GM21529 (cell line): ENCODE results near the gene GCSAM.

ENCODE experiments used
- ATAC-seq: cut with Tn5 transposase; IDR thresholded peaks from one replicate; pipeline ENCODE4 v1.9.1; 2021; ENCODE audit not compliant: unreplicated experiment

GCSAM gene, protein sequence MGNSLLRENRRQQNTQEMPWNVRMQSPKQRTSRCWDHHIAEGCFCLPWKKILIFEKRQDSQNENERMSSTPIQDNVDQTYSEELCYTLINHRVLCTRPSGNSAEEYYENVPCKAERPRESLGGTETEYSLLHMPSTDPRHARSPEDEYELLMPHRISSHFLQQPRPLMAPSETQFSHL

DNA sequence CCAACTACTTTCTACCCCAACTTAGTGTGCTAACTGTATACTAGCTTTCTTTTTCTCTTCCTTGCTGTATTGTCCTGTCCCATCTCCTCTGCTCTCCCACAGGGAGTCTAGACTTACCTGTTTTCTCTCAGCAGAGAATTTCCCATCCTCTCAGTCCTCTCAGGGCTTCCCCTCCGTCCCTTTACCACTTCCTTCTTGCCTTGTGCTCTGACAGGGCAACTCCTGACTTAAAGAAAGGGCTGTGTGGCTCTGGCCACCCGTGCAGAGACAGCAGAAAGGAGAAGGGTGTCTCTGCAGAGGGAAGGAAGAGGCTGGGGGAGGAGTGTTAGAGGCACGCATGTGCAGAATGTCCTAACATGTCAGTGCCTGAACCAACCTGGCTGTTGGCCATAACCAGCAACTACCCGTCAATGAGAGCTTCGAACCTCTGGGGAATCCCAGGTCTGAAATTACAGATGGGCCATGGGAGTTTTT is at the start of gene GCSAM:
GCSAM (minus strand) TSS at position 274 of the 474 bp plus-strand sequence; CDS start at position 146, 128 bp downstream.
- peak; percentile 73 for ATAC-seq

DNA sequence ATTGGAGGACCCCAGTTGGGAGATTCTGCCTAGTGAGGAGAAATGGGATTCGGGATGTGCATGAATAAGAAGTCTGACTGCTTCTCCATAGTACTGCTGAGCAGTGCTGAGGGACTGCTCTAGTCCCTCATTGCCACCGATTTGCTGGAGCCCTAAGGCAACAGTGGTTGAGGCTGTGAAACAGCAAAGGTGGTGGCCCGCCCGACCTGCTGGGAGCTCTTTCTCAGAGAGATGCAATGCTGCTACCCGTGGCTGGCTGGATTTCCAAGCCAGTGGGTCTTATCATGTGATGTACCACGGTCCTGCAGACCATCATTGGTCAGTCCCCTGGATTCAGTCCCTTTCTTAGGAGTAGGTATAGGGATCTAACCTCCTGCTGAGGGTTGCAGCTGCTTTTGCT is 42.6 kb upstream of the GCSAM start:
- ATAC-seq = no peak

DNA sequence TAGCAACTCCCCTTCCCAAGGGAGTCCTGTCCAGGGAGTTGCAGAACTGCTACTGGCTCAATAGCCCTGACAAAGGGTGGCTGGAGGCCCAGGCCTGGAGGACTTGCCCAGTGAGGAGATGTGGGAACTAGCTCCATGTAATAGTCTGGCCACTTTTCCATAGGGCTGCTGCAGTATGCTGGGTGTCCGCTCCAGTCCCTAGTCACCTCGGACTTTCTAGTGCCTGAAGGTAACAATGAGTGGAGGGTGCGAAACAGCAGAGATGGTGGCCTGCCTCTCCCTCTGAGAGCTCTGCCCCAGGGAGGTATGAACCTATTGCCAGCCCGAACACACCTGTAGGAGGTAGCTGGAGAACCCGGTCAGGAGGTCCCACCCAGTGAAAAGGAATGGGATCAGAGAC is 42.0 kb upstream of the GCSAM start:
- no peak for ATAC-seq

DNA sequence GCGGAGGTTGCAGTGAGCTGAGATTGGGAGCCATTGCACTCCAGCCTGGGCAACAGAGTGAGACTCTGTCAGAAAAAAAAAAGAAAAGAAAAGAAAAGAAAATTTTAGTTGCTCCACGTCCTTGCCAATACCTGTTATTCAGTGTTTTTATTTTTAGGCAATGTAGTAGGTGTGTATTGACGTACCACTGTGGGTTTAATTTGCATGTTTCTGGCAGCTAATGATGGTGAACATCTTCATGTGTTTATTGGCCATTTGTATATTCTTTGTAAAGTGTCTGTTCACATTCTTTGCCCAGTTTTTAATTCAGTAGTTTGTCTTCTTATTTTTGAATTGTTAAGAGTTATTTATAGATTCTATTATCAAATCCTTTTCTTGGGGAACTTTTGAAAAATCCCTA is 38.1 kb upstream of the GCSAM start:
- no peak for ATAC-seq

DNA sequence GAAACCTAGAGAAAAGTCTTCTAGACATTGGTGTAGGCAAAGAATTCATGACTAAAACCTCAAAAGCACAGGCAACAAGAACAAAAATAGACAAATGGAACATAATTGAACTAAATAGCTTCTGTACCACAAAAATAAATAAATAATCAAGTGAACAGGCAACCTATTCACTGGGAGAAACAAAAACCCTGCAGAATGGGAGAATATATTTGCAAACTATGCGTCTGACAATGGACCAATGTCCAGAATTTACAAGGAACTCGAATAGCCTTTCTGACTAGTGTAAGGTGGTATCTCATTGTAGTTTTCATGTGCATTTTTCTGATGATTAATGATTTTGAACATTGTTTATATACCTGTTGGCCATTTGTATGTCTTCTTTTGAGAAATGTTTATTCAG is 37.0 kb upstream of the GCSAM start:
- ATAC-seq = no peak

DNA sequence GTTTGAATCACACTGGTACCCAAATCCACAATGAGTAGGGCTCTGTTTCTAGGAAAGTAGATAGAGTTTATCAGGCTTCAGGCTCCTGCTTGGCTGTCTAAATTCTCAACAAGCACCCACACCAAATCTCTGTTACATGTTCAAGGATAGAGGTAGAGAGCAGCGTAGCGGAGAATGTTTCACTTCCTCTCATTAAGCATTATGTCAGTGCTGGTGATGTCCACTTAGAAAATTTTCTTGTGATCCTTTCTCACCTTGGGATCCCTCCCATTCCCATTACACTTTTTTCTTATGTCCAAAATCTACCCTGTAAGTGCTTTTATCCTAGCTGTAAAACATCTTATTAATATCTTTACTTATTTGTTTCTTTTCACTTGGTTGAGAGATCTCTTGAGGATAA is 34.7 kb upstream of the GCSAM start:
- ATAC-seq = peak; percentile 93

DNA sequence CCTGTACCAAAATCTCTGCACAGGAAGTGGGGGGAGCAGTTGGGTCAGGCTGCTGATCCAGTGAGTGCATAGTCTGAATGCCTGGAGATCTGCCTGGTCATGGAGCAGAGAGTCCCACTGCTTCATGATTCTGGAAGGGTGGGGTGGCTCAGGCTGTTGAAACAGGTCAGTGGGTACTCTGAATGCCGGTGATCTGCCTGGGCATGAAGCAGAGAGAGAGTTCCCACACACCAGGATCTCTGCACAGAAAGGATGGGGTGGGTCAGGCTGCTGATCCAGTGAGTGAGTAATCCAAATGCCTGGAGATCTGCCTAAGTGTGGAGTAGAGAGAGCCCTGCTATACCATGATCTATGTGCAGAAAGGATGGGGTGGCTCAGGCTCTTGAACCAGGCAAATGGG is 16.1 kb upstream of the GCSAM start:
- ATAC-seq = no peak

DNA sequence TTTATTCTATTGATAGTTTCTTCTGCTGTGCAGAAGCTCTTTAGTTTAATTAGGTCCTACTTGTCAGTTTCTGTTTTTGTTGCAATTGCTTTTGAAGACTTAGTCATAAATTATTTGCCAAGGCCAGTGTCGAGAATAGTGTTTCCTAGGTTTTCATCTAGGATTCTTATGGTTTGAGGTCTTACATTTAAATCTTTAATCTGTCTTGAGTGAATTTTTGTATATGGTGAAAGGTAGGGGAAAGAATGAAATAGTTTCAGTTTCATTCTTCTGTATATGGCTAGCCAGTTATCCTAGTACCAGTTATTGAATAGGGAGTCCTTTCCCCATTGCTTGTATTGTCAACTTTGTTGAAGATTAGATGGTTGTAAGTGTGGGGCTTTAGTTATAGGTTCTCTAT is 10.6 kb upstream of the GCSAM start:
- no peak for ATAC-seq

DNA sequence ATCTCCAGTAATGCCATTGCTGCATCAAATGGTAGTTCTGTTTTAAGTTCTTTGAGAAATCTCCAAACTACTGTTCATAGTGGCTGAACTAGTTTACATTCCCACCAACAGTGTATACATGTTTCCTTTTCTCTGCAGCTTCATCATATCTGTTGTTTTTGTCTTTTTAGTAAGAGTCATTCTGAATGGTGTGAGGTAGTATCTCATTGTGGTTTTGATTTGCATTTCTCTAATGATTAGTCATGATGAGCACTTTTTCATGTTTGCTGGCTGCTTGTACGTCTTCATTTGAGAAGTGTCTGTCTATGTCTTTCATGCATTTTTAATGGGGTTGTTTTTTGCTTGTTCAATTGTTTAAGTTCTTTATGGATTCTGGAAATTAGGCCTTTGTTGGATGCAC is 10.2 kb upstream of the GCSAM start:
- ATAC-seq = peak; percentile 41

DNA sequence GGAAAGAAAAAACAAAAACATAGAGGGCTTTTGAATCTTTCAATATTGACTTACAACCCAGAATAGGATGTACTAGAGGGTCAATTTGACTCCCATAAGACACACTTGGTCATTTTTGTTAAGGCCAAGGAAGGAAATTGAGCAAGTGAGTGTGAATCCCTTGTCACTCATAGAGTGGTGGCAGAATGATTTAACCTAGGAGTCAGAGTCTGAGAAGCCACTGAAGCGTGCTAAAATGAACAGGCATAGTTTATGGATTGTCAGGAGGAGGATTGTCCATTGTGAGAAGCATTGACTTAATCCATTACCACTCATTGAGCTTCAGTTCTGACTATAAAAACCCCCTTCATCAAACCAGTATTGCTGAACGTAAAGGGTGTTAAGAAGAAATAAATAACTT is 8.2 kb upstream of the GCSAM start:
- no peak for ATAC-seq

DNA sequence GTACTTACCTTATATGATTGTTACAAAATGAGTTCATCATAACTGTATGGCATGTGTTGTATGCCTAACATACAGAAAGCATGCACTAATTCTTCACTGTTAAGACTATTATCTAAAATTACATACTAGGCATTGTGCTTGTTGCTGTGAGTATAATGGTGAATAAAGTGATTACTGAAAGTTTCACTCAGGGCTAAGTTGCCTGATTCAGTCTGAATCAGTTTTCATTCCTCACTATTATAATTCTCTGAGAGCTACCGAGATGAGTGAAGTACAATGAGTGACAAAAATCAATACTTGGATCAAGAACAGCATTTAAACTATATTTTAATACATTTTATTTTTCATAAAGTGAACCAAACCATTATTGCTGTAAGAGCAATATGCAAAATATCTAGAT is 7.5 kb upstream of the GCSAM start:
- no peak for ATAC-seq

DNA sequence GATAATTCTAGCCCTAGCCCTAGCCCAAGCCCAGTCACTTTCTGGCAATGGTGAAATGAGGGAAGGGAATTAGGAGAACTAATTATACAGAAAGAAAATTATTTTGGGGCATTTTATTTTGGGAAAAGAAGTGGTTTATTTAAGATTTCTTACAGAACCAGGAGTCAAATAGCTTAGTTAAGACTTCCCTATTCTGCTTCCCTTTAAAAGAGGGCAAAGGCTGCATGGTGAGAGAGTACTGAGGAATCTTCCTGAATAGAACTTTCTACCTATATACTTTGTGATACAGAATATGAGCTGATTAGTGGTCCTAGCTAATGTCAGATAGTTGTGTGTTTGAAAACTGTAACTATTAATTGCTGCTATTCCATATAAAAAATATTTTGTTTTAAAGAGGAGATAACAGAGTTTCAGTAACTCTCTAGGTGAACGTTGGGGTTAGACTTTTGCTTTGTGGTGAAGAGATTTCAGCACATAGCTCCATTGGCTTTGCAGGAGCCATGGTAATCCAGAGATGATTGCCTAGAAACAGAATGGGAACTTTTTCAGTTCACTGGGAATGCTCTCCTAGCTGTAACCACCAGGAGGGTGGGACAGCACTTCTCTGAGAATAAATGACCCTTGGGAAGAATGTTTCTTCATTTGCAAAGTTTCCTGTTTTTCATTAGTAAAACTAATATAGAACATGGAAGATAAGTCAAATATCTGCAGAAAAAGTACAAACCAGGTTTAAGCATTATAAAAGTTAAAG is 5.3 kb upstream of the GCSAM start:
- no peak for ATAC-seq

DNA sequence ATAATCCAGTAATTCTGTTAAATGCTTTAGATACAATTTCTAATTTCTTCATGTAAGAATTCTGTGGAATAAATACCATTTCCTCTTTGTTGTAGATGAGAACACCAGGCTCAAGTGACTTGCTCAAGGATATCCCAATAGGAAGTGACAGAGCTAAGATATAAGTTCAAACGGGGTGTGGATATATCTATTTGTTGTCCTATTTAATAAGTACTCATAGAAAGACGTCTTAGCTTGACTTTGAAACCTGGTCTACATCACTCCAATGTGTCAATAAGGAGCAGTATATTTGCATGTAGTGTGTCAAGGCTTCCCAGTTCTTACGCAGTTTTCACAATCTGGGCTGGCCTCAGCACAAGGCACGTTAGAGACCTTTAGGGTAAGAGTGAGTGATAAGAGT is 4.7 kb upstream of the GCSAM start:
- ATAC-seq = no peak

DNA sequence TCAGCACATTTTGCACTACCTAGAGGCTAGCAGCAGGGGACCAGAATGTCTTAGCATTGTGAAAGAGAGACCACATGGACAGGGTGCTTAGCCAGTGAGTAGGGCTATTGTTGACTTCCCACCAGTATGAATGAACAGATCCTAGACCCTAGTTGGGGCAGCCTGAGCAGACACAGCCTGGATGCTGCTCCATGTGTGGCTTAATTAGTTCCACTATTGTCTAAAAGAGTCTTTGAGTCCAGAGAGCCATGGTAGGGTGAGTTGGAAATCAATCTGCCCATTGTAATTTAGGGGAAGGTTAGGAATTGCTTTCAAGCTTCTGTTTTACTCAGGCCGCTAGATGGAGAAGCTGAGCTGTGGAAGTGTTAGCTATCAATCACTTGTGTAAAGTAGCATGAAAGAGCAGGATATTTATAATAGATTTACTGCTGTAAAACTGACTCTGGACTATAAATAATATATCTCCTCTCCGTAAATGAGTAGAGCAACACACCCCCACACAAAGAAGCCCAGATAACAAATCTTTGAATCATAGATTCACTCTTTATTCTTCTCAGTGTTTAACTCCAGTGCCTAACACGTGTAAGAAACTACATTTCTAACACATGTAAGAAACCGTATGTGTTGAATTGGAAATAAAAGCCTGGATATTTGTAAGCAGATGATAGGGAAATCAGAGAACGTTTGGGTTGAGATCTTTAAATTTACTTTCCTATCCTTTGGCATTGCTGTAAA is 4.1 kb upstream of the GCSAM start:
- ATAC-seq = peak; percentile 27

DNA sequence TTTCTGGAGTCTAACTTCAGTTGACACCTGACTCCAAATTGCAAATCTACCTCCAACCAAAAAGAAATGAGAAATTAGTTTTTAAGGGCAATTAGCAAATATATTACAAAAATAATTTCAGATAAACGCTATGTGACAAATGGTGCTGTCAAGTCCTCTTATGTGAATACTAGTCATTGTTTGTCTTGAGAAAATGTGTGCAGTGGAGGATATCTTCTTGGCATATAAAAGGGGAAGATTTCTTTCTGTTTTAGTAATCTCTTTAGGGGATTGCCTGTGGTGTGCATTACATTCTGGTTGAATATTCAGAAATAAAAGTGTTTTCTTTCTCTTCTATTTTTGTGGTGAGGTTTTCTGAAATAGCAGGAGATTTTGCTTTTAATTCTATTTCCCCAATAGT is 3.0 kb upstream of the GCSAM start:
- no peak for ATAC-seq

DNA sequence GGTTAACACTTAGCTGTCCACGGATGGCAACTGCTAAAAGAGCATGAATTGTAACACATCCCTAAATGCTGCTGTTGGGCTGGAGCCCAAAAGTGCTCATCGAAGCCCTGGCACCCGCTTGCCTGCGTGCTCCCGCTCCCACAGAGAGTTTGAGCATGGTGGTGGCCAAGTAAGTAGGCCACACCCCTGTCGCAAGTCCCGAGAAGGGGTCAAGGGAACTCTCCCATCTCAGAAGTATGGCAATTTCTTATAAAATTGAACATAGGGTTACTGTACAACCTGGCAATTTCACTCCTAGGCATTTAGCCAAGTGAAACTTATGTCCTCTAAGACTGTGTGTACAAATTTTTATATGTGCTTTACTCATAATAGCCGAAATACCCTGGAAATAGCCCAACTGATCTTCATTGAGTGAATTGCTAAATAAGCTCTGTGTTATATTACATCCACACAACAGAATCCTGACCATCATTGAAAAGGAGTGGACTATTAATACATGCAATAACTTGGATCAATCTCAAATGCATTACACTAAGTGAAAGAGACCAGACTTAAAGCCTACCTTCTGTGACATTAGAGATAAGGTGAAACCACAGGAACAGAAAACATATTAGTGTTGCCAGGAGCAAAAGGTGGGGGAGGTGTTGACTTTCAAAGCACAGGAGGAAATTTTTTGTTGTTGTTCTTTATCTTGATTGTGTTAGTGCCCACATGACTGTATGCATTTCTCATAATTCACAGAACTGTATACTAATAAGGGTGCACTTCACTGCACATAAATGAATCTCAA is 1.5 kb upstream of the GCSAM start:
- no peak for ATAC-seq

DNA sequence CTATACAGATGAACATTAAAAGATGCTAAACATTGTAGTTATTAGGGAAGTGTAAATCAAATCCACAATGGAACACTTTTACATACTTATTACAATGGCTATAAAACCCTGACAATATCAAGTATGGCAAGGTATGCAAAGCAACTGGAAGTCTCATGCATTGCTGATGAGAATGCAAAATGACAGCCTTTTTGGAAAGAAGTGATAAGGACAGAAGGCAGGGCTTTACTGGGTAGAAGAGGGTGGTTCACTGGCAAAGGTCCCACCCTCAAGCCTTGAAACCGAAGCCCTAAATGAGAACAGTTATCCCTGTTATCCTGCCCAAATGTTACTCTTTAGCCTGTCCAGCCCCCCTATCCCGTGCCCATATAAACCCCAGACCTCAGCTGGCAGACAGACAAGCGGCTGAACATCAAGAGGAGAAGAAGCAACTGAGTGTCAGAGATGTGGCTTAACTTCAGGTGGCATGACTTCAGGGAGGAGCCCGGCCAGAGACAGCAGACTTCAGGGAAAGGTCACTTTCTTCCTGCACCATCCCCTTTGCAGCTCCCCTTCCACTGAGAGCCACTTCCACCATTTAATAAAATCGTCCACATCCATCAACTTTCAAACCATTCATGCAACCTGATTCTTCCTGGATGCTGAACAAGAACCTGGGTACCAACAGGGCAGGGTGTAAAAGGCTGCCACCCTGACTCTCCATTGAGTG is 732 bp upstream of the GCSAM start:
- ATAC-seq = no peak

DNA sequence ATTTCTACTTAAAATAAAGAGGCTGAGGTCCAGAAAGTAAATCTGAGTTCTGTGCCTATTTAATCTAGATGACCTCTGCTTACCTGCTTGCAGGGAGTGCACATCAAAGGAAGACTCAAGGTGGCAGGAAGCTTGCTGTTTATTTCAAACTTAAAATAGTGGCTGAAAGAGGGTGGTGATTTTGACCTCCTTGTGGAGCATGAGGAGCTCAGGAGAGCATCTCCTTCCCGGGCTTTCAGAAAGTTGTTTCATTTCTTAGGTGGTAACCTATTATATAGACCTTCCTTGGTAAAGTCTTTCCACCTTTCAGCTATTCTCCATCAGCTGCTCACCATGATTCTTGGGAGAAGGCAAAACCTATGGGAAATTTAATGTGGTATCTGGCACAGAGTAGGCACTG is 494 bp downstream of the GCSAM start:
- no peak for ATAC-seq

DNA sequence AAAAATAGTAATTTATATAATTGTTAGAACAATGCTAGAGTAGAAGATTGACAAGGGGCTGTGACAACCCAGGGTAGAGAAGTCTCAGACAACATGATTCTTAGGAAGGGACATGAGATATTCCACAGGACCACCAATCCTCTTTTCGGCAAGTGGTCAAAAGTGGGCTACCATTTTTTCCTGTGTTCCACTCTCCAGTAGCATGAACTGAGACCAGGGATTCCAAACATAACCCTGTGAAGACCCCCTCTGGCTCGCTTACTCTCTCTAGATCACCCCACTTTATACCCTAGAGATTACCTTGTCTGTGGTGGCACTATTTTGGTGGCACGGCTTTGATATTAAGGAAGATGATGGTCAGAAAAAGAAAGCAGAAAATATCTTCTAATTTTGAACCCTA is 960 bp downstream of the GCSAM start:
- no peak for ATAC-seq

DNA sequence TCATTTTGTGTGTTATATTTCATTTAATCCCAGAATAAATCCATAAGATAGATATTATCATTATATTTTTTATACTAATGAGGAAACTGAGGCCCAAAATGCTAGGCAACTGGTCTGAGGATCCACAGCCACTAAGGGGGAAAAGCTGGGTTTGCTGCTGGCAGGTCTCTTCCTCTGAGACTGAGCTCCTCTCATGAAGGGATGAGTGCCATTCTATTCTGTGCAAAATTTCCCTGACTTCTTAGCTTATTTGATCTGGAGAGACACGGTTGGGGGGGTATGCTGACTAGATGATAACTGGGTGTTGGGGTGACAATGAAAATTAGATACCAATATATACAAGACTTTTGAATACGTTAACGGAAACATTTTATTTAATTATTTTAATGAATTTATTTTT is 1.9 kb downstream of the GCSAM start:
- ATAC-seq = no peak

DNA sequence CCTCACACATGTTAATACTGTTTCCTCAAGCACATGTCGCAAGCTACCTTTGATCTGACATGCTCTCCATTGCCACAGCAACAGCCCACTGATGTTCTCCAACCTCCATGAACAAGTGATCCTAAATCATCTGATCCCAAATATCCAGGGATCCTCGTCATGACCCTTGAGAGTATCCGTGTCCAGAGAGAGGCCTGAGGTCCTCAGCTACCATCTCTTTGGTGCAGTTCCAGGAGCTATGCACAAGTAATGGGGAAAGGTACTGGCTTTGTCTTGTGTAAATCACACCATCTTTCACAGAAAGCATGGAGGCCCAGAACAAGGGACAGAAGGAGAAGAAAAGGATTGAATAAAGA is 2.4 kb downstream of the GCSAM start:
- ATAC-seq = no peak
